OCI-LY1 (cell line): ENCODE results near the gene MTARC1.

Source experiments
- EZH2 ChIP-seq: fragments of 200-600 bp; sonication (generic), shearing (Covaris generic); IDR thresholded peaks from 2 replicates; pipeline ENCODE4 v1.8.0; 2017; ENCODE audit warnings: borderline replicate concordance, mixed run types, mild to moderate bottlenecking, antibody characterized with exemption, low read length, moderate library complexity, mixed read lengths
- TF ChIP-seq, protein P1 (sequence below): fragments of 200-600 bp; sonication (generic), shearing (Covaris generic); IDR thresholded peaks from 2 replicates; pipeline ENCODE4 v1.5.1; 2017; ENCODE audit warnings: mild to moderate bottlenecking, antibody characterized with exemption, low read length, moderate library complexity, mixed read lengths

DNA sequence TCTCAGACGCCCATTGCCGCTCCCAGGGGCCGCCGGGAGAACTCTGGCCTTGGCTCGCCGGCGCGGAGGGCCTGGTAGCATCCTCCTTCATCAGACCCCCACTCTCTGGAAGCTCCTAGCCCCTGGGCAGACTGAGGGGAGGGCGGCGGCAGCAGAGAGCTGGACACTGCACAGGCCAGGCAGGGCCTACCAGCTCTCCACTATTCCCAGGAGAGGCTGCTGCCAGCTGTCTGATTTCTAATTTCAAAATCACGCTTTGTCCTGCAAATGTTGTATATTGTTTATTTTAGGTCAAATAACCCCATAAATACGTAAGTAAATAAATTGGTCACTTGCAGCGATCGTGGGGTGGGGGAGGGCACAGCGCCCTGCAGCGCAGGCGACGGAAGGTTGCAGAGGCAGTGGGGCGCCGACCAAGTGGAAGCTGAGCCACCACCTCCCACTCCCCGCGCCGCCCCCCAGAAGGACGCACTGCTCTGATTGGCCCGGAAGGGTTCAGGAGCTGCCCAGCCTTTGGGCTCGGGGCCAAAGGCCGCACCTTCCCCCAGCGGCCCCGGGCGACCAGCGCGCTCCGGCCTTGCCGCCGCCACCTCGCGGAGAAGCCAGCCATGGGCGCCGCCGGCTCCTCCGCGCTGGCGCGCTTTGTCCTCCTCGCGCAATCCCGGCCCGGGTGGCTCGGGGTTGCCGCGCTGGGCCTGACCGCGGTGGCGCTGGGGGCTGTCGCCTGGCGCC lies at the start of gene MTARC1:
- TF ChIP-seq, protein P1, sequence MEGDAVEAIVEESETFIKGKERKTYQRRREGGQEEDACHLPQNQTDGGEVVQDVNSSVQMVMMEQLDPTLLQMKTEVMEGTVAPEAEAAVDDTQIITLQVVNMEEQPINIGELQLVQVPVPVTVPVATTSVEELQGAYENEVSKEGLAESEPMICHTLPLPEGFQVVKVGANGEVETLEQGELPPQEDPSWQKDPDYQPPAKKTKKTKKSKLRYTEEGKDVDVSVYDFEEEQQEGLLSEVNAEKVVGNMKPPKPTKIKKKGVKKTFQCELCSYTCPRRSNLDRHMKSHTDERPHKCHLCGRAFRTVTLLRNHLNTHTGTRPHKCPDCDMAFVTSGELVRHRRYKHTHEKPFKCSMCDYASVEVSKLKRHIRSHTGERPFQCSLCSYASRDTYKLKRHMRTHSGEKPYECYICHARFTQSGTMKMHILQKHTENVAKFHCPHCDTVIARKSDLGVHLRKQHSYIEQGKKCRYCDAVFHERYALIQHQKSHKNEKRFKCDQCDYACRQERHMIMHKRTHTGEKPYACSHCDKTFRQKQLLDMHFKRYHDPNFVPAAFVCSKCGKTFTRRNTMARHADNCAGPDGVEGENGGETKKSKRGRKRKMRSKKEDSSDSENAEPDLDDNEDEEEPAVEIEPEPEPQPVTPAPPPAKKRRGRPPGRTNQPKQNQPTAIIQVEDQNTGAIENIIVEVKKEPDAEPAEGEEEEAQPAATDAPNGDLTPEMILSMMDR = no peak
- TF ChIP-seq EZH2 = no peak
